ENCODE data around the gene CCDC188. TPM values are rescaled to one million over a fixed set of nuclear protein-coding genes. Genes with fewer than 3 reads are reported as not detected.

CCDC188 gene
- total and polyA plus RNA-seq, 2 of the 8 experiments (the other 6 are each of a cell fraction or from before 2014, with no cell fraction given): not detected

DNA sequence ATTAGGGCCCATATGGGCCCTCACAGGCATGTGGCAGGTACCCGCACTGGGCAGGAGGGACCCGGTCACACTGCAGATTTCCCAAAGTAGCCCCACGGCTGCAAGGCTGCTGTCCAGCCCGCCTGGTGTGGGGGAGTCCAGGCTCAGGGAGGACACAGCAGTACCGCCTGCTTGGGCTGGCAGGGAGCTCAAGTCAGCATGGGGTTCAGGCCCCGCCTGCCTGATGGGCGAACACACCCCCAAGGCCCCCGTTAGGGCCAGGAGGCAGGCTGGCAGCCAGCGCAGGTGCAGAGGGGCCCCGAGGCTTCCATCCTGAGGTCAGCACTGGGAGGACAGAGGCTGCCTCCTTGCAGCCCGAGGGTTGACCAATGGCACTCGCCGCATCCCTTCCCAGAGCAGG, 13.7 kb downstream of the CCDC188 start (continued):
- TF ChIP-seq, protein P1, sequence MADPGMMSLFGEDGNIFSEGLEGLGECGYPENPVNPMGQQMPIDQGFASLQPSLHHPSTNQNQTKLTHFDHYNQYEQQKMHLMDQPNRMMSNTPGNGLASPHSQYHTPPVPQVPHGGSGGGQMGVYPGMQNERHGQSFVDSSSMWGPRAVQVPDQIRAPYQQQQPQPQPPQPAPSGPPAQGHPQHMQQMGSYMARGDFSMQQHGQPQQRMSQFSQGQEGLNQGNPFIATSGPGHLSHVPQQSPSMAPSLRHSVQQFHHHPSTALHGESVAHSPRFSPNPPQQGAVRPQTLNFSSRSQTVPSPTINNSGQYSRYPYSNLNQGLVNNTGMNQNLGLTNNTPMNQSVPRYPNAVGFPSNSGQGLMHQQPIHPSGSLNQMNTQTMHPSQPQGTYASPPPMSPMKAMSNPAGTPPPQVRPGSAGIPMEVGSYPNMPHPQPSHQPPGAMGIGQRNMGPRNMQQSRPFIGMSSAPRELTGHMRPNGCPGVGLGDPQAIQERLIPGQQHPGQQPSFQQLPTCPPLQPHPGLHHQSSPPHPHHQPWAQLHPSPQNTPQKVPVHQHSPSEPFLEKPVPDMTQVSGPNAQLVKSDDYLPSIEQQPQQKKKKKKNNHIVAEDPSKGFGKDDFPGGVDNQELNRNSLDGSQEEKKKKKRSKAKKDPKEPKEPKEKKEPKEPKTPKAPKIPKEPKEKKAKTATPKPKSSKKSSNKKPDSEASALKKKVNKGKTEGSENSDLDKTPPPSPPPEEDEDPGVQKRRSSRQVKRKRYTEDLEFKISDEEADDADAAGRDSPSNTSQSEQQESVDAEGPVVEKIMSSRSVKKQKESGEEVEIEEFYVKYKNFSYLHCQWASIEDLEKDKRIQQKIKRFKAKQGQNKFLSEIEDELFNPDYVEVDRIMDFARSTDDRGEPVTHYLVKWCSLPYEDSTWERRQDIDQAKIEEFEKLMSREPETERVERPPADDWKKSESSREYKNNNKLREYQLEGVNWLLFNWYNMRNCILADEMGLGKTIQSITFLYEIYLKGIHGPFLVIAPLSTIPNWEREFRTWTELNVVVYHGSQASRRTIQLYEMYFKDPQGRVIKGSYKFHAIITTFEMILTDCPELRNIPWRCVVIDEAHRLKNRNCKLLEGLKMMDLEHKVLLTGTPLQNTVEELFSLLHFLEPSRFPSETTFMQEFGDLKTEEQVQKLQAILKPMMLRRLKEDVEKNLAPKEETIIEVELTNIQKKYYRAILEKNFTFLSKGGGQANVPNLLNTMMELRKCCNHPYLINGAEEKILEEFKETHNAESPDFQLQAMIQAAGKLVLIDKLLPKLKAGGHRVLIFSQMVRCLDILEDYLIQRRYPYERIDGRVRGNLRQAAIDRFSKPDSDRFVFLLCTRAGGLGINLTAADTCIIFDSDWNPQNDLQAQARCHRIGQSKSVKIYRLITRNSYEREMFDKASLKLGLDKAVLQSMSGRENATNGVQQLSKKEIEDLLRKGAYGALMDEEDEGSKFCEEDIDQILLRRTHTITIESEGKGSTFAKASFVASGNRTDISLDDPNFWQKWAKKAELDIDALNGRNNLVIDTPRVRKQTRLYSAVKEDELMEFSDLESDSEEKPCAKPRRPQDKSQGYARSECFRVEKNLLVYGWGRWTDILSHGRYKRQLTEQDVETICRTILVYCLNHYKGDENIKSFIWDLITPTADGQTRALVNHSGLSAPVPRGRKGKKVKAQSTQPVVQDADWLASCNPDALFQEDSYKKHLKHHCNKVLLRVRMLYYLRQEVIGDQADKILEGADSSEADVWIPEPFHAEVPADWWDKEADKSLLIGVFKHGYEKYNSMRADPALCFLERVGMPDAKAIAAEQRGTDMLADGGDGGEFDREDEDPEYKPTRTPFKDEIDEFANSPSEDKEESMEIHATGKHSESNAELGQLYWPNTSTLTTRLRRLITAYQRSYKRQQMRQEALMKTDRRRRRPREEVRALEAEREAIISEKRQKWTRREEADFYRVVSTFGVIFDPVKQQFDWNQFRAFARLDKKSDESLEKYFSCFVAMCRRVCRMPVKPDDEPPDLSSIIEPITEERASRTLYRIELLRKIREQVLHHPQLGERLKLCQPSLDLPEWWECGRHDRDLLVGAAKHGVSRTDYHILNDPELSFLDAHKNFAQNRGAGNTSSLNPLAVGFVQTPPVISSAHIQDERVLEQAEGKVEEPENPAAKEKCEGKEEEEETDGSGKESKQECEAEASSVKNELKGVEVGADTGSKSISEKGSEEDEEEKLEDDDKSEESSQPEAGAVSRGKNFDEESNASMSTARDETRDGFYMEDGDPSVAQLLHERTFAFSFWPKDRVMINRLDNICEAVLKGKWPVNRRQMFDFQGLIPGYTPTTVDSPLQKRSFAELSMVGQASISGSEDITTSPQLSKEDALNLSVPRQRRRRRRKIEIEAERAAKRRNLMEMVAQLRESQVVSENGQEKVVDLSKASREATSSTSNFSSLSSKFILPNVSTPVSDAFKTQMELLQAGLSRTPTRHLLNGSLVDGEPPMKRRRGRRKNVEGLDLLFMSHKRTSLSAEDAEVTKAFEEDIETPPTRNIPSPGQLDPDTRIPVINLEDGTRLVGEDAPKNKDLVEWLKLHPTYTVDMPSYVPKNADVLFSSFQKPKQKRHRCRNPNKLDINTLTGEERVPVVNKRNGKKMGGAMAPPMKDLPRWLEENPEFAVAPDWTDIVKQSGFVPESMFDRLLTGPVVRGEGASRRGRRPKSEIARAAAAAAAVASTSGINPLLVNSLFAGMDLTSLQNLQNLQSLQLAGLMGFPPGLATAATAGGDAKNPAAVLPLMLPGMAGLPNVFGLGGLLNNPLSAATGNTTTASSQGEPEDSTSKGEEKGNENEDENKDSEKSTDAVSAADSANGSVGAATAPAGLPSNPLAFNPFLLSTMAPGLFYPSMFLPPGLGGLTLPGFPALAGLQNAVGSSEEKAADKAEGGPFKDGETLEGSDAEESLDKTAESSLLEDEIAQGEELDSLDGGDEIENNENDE (IDR thresholded peaks at IDR 0.05; ENCODE audit: insufficient replicate concordance, low read length): no peak
- TF ChIP-seq MAX (IDR thresholded peaks at IDR 0.05) (no peak), POLR2AphosphoS5 (IDR thresholded peaks at IDR 0.05; ENCODE audit: low read depth, low read length) (no peak), EP300 (IDR thresholded peaks at IDR 0.05; ENCODE audit: borderline replicate concordance in 1 of 2, low read depth in 2 of 2, low read length in 2 of 2) (no peak), BACH1 (IDR thresholded peaks at IDR 0.05; ENCODE audit: low read length) (no peak), CTCF (IDR thresholded peaks at IDR 0.05; ENCODE audit: control extremely low read depth in 1 of 3, insufficient read depth in 1 of 3, low read depth in 1 of 3, low read length in 3 of 3) (no peak)
- TF ChIP-seq, protein P2, sequence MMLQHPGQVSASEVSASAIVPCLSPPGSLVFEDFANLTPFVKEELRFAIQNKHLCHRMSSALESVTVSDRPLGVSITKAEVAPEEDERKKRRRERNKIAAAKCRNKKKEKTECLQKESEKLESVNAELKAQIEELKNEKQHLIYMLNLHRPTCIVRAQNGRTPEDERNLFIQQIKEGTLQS (IDR thresholded peaks at IDR 0.05; ENCODE audit: insufficient read depth, low read depth, low read length): no peak
